Lower leg skin (tissue), 3 donors: Measurements from ENCODE around the gene BFAR.

Experiments
- CTCF ChIP-seq, 3 donors: fragments of 450-650 bp; IDR thresholded peaks; one replicate each; pipeline ENCODE4 v1.5.1; 2016; ENCODE audit warnings: antibody characterized with exemption in 3 of 3, mild to moderate bottlenecking in 3 of 3, moderate library complexity in 2 of 3
- POLR2A ChIP-seq, 2 donors: fragments of 450-650 bp; IDR thresholded peaks; one replicate each; pipeline ENCODE4 v1.6.1; 2016 to 2017; ENCODE audit warnings: antibody characterized with exemption in 2 of 2, mild to moderate bottlenecking in 1 of 2, moderate library complexity in 1 of 2

- no peak for TF ChIP-seq CTCF (IDR thresholded peaks at IDR 0.05)
- TF ChIP-seq POLR2A (IDR thresholded peaks at IDR 0.05): no peak
These were observed 46.0 kb upstream of the BFAR start for GRCh38 chr16:14586637-14587305.
